ENCODE measurements around the gene TH. TPM values are rescaled to one million over a fixed set of nuclear protein-coding genes. Genes with fewer than 3 reads are reported as not detected.

The TH gene
- total and polyA plus RNA-seq, 2 of the 8 experiments (the other 6 are each of a cell fraction or from before 2014, with no cell fraction given), result 0.09 TPM; not detected in 1

DNA sequence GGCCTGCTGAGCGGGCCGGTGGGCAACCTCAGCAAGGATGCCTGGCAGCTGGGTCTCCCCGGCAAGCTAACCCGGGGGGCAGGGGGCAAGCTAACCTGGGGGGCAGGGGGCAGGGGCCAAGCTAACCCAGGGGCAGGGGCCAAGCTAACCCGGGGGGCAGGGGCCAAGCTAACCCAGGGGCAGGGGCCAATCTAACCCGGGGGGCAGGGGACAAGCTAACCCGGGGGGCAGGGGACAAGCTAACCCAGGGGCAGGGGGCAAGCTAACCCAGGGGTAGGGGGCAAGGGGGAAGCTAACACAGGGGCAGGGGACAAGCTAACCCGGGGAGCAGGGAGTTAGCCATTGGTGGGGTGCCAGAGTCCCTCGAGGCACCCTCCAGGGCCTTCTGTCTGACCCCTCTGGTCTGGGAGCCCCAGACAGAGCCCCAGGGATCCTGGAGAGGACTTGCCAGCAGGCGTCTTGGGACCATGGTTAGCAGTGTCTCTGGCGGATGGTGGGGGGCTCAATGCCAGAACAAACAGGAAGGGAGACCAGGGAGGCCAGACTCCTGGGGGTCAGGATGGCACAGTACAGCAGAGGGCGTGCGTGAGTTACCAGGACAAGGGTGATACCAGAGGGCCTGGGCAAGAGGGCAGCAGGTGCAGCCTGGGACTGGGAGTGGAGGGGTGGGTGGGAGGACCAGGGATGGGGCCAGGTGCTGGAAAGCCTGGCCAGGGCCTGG, 48.5 kb downstream of the TH start:
- H3K23ac ChIP-seq (ENCODE audit: insufficient read length), result no peak overlapping the region
- no peak overlapping the region for H3K18ac ChIP-seq (ENCODE audit: extremely low read depth, low read length)
- no peak overlapping the region for H3K27ac ChIP-seq (ENCODE audit: low read depth, low read length)
- H4K20me1 ChIP-seq (replicated peaks in 1 of 2; ENCODE audit: control insufficient read depth in 1 of 2, insufficient read depth in 2 of 2, low read length in 2 of 2), result peaks cover 0 to 3% of the 10 kb centered on the region in 2 experiments
- H3K79me1 ChIP-seq (ENCODE audit: low read depth, low read length), result no peaks in the 10 kb centered on the region
- no peaks in the 10 kb centered on the region for H3K36me3 ChIP-seq (ENCODE audit: control insufficient read depth in 2 of 4, insufficient read depth in 4 of 4, low read length in 3 of 4)
- 77% methylated on average over 3 of the region's 13 CpGs; no CpG with 5 or more reads in 1 of the 2 experiments for WGBS, 2 experiments (ENCODE audit: extremely low coverage in 1 of 2, insufficient coverage in 1 of 2, insufficient read length in 1 of 2, insufficient replicate concordance in 2 of 2, low coverage in 1 of 2, low lambda C conversion rate in 2 of 2, missing lambda C conversion rate in 1 of 2)
- no peak overlapping the region for H2AFZ ChIP-seq (ENCODE audit: low read length)
- ChIA-PET CTCF (ENCODE audit: partially characterized antibody) (interaction anchor here (1.0 to 1.4 kb wide), 5 partner anchors 14 to 142 kb away, joined by 3 to 9 read pairs (median 3); no protein-coding TSS in a partner anchor), POLR2A (ENCODE audit: partially characterized antibody) (interaction anchor here (0.6 kb wide), 1 partner anchor 280 kb away, joined by 3 read pairs; no protein-coding TSS in a partner anchor)
- no peaks in the 10 kb centered on the region for H3K79me2 ChIP-seq (ENCODE audit: control insufficient read depth in 1 of 2, insufficient read depth in 2 of 2, low read length in 2 of 2)
- H3K4ac ChIP-seq (replicated peaks; ENCODE audit: insufficient read length, low read depth, low read length), result no peak overlapping the region
- H3K23me2 ChIP-seq (ENCODE audit: low read depth, low read length), result peaks cover 18% of the 10 kb centered on the region; the same call in 1 of the 2 replicates
- no peak overlapping the region for H3K9ac ChIP-seq (replicated peaks in 1 of 4; ENCODE audit: extremely low read depth in 1 of 4, low read depth in 3 of 4, low read length in 3 of 4)
- H2BK20ac ChIP-seq (ENCODE audit: low read length), result no peak overlapping the region
- no peak overlapping the region for H2BK15ac ChIP-seq (ENCODE audit: low read length)
- no peak overlapping the region for H4K91ac ChIP-seq (replicated peaks; ENCODE audit: insufficient read length, low read length)
- H3K56ac ChIP-seq (replicated peaks; ENCODE audit: insufficient read length, low read depth, low read length), result no peak overlapping the region
- no peak overlapping the region for H2AK5ac ChIP-seq (ENCODE audit: low read depth, low read length)
- no peak overlapping the region for H3K4me2 ChIP-seq (ENCODE audit: insufficient read depth in 1 of 2, low read depth in 2 of 2, low read length in 2 of 2)
- H3K4me3 ChIP-seq (ENCODE audit: extremely low read depth in 1 of 4, insufficient read depth in 2 of 4, low read depth in 3 of 4, low read length in 4 of 4), result no peak overlapping the region
- H4K5ac ChIP-seq (ENCODE audit: insufficient read length, low read depth, low read length), result no peak overlapping the region
- no peak overlapping the region for H3K14ac ChIP-seq (ENCODE audit: insufficient read length)
- H3K4me1 ChIP-seq (replicated peaks in 1 of 4; ENCODE audit: control insufficient read depth in 3 of 4, insufficient read depth in 4 of 4, low read length in 3 of 4), result peaks cover 0 to 5% (median 0%) of the 10 kb centered on the region in 4 experiments; a peak in 1 of 7 replicates
- no peak overlapping the region for H2BK12ac ChIP-seq (ENCODE audit: low read depth, low read length)
- H3K27me3 ChIP-seq (replicated peaks in 1 of 4; ENCODE audit: control insufficient read depth in 3 of 4, extremely low read depth in 1 of 4, insufficient read depth in 3 of 4, low read length in 3 of 4), result no peaks in the 10 kb centered on the region; a peak in 1 of 7 replicates
- H2BK5ac ChIP-seq (ENCODE audit: low read depth, low read length), result no peak overlapping the region
- H4K8ac ChIP-seq (ENCODE audit: extremely low read depth, insufficient read depth, low read length), result peak overlapping the region; percentile 7; the same call in 1 of the 2 replicates
- no peaks in the 10 kb centered on the region for H3K9me3 ChIP-seq (ENCODE audit: insufficient read depth in 2 of 2, low read depth in 1 of 2, low read length in 1 of 2)
- peak in 1 of 2 experiments; percentile 52 for DNase-seq (ENCODE audit: low read depth in 1 of 2, low spot score in 2 of 2)
- no peak overlapping the region for H2BK120ac ChIP-seq (replicated peaks; ENCODE audit: low read depth, low read length)
- no peak for FAIRE-seq
- TF ChIP-seq RAD21 (IDR thresholded peaks at IDR 0.05 in 1 of 2, conservative IDR thresholded peaks at IDR 0.05 in 1 of 2; ENCODE audit: low read depth in 2 of 2, low read length in 2 of 2) (peak; percentile 4 to 17; a peak in 1 of 4 replicates), SP2 (IDR thresholded peaks at IDR 0.05; ENCODE audit: low read length) (no peak), HDAC2 (IDR thresholded peaks at IDR 0.05; ENCODE audit: borderline replicate concordance in 1 of 2, low read depth in 2 of 2, low read length in 2 of 2) (no peak), CHD1 (IDR thresholded peaks at IDR 0.05; ENCODE audit: low read depth, low read length) (no peak), EP300 (IDR thresholded peaks at IDR 0.05; ENCODE audit: borderline replicate concordance in 1 of 2, low read depth in 2 of 2, low read length in 2 of 2) (no peak), TEAD4 (IDR thresholded peaks at IDR 0.05; ENCODE audit: low read depth, low read length) (no peak), CEBPB (IDR thresholded peaks at IDR 0.05; ENCODE audit: low read depth, low read length) (no peak)
- TF ChIP-seq, protein P1, sequence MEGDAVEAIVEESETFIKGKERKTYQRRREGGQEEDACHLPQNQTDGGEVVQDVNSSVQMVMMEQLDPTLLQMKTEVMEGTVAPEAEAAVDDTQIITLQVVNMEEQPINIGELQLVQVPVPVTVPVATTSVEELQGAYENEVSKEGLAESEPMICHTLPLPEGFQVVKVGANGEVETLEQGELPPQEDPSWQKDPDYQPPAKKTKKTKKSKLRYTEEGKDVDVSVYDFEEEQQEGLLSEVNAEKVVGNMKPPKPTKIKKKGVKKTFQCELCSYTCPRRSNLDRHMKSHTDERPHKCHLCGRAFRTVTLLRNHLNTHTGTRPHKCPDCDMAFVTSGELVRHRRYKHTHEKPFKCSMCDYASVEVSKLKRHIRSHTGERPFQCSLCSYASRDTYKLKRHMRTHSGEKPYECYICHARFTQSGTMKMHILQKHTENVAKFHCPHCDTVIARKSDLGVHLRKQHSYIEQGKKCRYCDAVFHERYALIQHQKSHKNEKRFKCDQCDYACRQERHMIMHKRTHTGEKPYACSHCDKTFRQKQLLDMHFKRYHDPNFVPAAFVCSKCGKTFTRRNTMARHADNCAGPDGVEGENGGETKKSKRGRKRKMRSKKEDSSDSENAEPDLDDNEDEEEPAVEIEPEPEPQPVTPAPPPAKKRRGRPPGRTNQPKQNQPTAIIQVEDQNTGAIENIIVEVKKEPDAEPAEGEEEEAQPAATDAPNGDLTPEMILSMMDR (IDR thresholded peaks at IDR 0.05; ENCODE audit: control extremely low read depth in 1 of 3, insufficient read depth in 1 of 3, low read depth in 1 of 3, low read length in 3 of 3), result peak in 2 of 3 experiments; percentile 12 to 39; a peak in 2 of 4 replicates
